Fibroblast of mammary gland (primary cell): ENCODE results near the gene RUNX1.

ENCODE experiments used
- DNase-seq: peaks from one replicate; pipeline ENCODE4 v3.0.0-alpha.2; 2010; ENCODE audit warnings: low read depth
- H3K4me3 ChIP-seq: 2 replicates; pipeline ENCODE4 v1.5.1; 2011; ENCODE audit warnings: low read depth, mild to moderate bottlenecking, low read length, moderate library complexity; ENCODE audit not compliant: control insufficient read depth
- TF ChIP-seq, protein P1 (sequence below): conservative IDR thresholded peaks from 2 replicates; pipeline ENCODE4 v1.5.1; 2011; ENCODE audit warnings: low read depth, low read length, inconsistent platforms; ENCODE audit not compliant: control insufficient read depth, insufficient read depth

The RUNX1 gene

GRCh38 chr21:34864370-34865149 is 184.5 kb downstream of the RUNX1 start:
- TF ChIP-seq, protein P1, sequence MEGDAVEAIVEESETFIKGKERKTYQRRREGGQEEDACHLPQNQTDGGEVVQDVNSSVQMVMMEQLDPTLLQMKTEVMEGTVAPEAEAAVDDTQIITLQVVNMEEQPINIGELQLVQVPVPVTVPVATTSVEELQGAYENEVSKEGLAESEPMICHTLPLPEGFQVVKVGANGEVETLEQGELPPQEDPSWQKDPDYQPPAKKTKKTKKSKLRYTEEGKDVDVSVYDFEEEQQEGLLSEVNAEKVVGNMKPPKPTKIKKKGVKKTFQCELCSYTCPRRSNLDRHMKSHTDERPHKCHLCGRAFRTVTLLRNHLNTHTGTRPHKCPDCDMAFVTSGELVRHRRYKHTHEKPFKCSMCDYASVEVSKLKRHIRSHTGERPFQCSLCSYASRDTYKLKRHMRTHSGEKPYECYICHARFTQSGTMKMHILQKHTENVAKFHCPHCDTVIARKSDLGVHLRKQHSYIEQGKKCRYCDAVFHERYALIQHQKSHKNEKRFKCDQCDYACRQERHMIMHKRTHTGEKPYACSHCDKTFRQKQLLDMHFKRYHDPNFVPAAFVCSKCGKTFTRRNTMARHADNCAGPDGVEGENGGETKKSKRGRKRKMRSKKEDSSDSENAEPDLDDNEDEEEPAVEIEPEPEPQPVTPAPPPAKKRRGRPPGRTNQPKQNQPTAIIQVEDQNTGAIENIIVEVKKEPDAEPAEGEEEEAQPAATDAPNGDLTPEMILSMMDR = no peak
- DNase-seq = no peak

DNA sequence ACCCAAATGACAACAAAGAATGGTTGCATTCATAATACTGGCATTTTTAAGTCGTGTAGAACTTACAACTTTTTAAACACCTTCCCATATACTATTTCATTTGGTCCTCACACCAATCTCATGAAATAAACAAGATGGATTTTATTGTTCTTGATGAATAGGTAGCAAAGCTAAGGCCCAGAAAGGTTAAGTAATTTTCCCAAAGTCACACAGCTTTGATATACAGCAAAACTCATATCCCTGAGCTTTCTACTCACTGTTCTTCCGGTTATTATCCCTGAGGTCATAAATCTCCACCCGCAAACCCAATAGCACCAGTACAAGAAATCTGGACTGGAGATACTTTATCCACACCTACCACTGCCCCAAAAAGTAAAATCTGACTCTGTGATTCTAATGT is 186.2 kb downstream of the RUNX1 start:
- DNase-seq = no peak
- no peak overlapping the region for H3K4me3 ChIP-seq
- TF ChIP-seq, protein P1 = no peak

More at GRCh38 chr21:34864370-34865149, 184.5 kb downstream of the RUNX1 start:
- no peak overlapping the region for H3K4me3 ChIP-seq

DNA sequence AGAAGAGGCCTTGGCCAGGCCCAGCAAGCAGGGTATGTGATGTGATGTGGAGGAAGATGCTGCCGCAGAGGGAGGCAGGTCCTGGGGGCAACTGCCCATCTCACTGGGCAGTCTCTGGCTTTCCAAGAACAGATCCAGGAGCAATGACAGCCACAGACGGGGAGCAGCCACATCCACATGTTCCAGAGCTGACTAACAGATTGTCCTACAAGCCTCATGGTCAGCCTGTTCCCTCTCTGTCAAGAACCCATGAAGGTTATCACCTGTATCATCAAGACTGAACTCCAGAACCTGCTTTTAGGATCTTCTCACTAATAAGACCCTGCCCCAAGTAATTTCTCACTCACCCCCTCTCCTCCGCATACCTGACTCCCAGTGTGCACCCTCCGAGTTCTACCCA is 187.8 kb downstream of the RUNX1 start:
- no peak for DNase-seq
- TF ChIP-seq, protein P1 = no peak
- no peak overlapping the region for H3K4me3 ChIP-seq

DNA sequence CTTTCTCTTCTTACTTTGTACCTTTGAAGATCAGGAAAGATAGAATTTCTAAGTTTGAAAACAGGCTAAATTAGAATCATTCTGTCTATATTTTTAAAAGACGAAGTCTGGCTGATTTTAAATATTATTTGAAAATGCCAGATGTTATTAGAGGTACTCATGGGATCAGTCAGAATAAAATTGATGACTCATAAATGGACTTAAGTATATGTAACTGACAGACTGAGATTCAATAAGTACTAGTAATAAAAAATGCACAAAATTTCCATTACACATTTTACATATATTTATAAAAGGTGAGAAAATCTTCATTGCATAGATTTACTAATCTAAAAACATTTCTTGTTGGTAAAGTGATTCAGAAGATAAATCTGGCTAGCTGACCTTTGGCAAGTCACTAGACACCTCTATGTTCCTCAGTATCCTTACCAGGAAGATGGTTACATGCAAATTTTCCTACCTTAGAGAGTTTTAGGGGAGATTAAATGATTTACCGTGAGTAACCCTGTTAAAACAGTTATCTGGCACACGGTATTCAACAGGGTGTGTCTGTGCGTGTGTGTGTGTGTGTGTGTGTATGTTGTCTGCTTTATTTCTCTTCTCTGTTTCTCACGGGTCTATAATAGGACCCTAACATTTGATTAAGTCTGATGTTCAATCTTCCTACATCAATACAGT is 189.0 kb downstream of the RUNX1 start:
- TF ChIP-seq, protein P1 = no peak

GRCh38 chr21:34858559-34858958 is 190.5 kb downstream of the RUNX1 start:
- TF ChIP-seq, protein P1 = no peak
- H3K4me3 ChIP-seq = no peak overlapping the region
- DNase-seq = no peak

More for the DNA sequence above, 189.0 kb downstream of the RUNX1 start:
- no peak overlapping the region for H3K4me3 ChIP-seq
- no peak for DNase-seq

GRCh38 chr21:34857874-34858273 is 191.2 kb downstream of the RUNX1 start:
- DNase-seq = no peak
- no peak overlapping the region for H3K4me3 ChIP-seq
- TF ChIP-seq, protein P1 = peak; percentile 22
